Measurements from ENCODE around the gene SSBP4.

SSBP4 gene

DNA sequence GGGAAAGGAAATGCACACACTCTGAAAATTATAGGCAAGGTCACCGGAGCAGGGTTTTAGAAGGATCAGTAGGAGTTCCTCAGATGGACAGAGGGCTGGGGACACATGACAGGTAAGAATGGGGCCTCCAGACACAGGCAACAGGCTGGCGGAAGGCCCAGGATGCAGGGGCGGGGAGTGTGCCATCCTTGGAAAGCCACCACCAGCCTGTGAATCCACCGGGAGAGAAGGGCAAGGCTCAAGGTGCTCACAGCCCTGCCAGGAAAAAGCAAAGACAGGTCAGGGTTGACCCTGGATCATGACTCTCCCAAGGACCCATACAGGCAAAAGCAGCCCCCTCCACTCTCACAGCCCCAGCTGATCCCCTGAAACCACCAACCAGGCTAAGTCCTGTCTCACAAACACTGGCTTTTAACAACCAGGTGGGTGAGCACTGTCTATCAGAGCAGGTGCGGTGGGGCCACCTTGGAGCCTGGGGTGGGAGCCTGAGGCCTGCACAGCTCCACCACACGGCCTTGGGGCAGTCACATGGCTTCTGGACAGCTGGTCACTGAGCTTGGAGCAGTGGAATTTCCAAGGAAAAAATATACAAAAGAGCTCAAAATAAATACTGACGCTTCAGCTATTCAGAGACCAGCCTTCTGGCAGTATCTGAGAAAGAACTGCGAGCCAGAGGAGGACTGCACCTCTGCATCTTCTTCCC lies 54.0 kb downstream of the SSBP4 start:
- no peak for DNase-seq

DNA sequence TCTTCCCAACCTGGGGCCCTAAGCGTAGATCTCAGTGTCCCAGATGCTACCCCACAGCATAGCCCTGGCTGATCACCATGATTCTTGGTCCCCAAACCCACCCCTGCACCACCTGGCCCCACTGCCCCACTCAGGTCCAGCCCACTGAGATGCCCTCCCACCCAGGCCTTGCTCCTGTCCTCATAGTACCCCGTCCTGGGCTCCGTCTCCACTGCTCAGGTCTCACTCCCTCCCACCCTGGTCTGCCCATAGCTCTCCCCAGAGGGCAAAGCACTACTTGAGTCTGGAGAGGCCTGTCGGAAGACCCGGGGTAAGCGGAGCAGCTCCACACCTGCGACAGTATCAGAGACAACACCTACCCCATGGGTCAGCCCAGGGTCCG lies 54.5 kb downstream of the SSBP4 start:
- DNase-seq: no peak

DNA sequence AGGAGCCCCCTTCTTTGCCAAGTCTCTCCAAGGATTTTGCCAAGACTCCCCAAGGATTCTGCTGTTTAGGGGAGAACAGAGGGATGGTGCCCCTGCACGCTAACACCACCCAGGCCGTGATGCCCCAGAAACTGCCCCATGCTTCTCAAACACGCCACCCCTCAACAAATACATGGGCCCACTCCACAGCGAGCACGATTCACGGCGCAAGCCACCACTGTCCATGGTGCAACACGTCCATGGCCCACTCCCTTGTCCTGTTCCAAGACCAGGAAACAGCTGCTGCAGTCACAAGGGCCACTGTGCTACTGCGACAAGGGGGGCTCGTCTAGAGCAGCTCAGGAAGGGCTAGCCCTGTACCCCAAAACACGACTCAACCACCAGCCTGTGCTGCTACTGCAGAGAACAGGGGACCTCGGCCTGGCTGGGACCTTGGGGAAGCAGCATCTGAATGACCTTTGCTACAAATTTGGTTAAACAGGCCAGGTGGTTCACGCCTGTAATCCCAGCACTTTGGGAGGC lies 55.2 kb downstream of the SSBP4 start:
- DNase-seq: no peak

DNA sequence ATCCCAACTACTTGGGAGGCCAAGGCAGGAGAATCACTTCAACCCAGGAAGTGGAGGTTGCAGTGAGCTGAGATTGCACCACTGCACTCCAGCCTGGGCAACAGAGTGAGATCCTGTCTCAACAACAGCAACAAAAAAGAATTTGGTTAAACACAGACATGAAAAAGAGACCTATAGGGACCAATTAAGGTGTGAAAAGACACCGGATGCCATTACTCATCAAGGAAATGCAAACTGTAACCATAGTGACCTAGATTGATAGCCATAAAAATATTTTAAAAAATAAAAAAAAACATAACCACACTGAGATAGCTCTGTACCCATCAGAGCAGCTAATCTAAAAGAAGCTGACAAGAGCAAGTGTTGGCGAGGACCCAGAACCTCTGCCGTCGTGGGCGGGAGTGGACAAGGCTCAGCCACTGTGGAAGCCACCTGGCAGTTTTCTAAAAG lies 55.8 kb downstream of the SSBP4 start:
- no peak for DNase-seq

DNA sequence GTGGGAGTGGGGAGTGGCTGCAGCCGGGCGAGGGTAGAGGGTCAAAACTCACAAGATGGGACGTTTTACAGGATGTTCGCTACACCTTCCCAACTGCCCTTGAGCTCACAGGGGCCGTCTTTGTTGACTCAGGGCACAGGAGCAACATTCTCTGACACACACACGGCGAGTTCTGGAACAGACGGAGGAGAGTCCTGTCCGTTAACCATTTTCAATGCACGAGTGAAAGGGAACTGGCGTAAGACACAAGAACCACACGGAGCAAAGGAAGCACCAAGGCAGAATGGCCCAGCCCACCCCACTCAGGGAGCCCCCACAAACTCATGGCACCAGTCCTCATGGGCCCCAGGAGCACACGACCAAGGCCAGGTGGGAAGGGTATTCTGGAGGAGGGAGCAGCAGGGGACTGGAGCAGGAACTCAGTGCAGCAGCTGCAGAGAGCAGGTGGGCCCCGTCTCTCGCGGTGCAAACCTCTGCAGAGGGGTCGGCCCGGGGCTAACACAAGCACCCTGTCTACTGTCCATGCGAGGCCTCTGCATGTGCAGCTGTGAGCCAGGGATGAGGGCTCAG lies 56.6 kb downstream of the SSBP4 start:
- DNase-seq: no peak

DNA sequence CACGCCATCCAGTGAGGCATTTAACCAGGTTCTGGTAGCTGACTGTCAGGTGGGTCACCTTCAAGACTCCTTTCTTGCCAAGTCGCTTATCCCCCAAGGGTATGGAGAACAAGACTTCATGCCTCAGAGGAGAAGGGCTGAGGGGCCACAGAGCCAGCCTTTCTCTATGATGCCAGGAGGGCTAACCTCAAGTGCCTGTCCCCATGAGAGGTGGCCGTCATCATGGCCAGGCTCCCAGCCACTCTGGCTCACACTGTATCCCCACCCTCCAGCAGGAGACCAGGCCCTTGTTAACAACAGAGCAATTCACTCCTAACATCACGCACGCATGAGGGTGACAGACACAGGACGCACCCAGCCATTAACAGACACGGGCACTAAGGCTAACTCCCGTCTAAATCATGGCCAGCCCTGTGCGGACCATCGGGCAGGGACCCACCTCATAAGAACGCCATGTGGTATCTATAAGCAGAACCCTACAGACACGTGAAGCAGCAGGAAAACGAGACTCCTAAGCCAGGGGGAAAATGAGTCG lies 57.4 kb downstream of the SSBP4 start:
- DNase-seq: no peak

DNA sequence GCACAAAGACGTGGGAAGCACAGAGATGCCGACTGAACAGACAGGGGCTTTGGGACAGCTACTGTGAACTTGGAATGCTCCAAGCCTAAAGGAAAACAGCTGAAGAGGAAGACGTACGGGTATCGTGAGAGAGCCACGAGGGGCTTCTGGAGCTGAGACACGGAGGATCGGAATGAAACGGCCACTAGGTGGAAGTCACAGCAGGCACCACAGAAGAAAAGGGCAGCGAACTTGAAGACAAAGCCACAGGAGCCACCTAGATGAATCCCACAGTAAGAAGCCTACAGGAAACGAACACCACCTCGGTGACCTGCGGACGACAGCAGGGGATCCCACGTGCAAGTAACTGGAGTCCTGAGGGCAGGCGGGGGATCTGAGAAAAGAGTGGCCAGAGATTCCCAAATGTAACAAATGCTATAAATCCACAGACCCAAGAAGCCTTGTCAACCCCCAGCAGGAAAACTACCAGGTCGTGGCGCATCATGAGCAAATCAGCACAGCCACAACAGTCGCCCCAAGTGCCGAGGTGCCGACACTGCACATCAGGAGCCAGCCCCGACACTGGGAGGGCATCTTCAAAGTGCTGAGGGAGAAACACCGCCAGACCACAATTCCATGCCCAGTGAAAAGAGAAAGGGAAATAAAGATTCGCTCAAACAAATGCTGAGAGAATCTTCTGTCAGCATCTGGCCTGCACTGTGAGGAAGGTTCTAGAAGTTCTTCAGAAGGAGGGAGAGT lies 58.0 kb downstream of the SSBP4 start:
- DNase-seq: no peak

DNA sequence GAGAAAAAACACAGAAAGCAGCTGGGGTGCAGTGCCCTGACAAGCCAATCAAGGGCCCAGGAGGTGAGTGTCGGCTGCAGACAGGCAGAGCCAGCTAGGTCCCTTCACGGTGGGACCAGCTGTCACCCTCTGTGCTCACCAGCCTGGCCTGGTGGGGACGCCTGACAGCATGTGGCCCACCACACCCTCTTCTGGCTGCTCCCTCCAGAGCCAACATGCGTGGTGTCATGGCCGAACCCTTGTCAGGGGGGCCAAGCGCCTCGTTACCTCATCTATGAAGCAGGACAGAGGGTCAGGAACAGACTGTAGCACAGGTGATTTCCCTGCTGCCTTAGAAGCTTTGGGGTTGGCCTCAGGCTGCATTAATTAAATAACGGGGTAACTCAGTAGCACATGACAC lies 58.8 kb downstream of the SSBP4 start:
- DNase-seq: no peak

DNA sequence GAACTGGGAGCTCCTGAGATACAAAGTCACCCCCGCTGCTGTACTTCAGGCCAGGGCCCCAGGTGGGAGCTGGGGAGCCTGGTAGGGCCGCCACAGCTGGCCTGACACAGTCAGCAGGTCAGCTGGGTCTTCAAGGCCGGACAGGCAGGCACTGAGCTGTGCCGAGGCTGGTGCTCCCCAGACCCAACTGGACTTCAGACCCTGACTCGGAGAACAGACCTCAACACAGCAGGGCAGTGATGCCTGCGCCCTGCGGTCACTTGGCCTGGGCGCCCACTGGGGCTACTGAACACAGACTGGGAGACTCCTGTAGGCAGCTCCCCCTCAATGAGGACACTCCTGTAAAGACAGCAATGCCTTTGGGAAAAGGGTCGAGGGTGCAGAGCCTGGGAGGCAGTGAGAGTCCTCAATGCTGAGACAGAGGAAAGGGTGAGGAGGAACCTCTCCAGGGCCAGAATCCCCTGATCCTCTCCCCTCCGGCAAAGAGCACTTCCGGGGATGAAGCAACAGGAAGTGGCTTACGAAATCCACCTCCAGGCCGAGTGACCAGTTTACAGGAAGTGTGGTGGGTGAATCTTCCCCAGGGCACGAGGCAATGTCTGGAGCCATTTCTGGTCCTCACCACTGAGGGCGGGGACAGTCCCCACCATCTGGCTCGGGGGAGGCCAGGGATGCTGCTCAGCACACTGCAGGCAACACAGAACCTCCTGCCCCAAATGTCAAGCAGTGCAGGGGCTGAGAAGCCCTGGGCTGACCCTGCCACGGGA lies 59.5 kb downstream of the SSBP4 start:
- no peak for DNase-seq

DNA sequence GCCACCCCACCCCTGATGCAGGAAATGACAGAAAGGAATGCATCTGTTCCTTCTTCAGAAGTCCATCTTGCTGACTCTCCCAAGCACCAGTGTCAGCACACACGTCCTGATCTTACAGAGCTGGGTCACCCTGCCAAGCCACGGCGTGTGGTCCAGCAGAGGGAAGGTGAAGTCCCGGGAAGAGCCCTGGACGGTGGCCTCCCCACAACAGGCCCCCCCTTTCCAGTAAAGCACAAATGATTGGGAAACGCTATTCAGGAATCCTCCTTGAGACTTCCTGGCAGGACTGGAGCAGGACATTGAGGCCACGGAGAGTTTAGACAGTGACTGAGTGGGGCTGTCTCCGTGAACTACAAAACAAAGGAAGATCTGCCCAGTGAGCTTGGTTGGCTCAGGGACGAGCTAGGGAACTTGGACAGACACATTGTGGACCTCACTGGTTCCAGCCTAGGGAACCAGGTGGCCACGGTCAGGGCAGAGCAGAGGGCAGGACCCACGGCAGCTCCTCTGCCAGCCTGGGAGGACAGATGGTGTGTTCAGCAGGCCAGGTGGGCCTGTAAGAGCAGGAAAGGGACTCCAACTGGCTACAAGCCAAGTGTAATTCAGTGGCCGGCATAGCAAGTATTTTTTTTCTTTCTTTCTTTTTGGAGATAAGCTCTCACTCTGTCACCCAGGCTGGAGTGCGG lies 61.0 kb downstream of the SSBP4 start:
- DNase-seq: no peak

DNA sequence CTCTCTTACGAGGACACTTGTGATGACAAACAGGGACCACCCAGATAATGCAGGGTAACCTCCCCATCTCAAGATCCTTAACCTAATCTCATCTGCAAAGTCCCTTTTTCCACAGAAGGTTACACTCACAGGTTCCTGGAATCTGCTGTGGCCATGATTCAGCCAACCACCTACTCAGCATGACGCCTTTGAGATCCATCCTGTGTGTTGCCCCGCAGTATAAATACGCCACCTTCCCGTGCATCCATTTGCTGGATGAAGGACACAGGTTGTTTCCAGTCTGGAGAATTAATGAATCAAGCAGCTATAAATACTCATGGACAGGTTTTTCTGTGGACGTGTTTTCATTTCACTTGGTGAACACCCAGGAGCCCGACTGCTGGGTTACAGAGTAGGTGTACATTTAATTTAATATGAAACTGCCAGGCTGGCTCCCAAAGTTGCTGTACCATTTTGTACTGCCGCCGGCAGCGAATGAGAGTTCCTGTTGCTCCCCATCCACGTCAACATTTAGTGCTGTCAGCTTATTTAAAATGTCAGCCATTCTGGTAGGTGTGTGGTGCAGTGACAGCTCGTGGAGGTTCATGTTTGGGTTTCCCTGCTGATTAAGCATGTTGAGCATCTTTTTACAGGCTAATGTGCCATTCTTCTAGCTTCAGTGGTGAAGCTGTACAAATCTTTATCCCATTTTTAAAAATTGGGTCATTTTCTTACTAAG lies 62.5 kb downstream of the SSBP4 start:
- DNase-seq: no peak

DNA sequence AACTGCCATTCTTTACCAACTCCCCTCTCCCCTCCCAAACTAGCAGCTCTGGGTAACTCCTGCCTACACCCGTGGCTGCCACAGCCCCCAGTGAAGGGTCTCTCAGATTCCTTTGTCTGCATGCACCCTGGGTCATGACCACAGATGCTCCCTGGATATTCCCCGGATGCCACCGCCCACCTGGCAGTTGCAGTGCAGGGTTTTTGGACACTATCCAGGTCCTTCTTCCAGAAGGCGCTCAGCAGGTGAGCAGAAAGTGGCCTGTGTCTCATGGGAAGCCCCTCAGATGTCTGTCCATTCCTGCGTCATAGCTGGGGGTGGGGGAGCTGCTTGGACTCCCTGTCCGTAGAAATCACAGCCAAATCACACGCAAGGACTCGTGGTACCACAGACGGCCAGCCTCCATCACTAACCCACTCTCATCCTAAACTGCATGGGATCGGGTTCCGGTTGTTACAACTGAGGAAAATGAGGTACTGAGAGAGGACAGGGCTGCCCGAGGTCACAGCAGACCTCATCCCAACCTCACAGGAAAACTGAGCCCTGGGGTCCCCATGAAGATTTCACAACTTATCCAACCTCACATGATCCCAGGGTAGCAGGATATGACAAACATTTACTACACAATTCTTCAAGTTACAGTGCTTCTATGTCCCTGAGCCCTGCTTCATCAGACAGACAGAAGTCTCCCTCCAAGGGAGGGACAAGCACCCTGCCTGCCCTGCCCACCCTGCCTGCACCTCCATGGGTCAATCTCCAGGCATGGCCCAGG lies 64.1 kb downstream of the SSBP4 start:
- no peak for DNase-seq
